Measurements from ENCODE around the gene TRDMT1. TPM values are rescaled to one million over a fixed set of nuclear protein-coding genes. Genes with fewer than 3 reads are reported as not detected.

The TRDMT1 gene
- total RNA-seq, 1 donor from 2014 or later, result 7.8 TPM

GRCh38 chr10:17232276-17232960 is 30.9 kb upstream of the TRDMT1 start:
- DNase-seq (ENCODE audit: extremely low read depth, low read depth, low spot score), result no peak

GRCh38 chr10:17231788-17232187 is 30.3 kb upstream of the TRDMT1 start:
- DNase-seq (ENCODE audit: extremely low read depth, low read depth, low spot score), result no peak

GRCh38 chr10:17229967-17230682 is 28.7 kb upstream of the TRDMT1 start:
- no peak for DNase-seq (ENCODE audit: extremely low read depth, low read depth, low spot score)

GRCh38 chr10:17229717-17229966 is 28.2 kb upstream of the TRDMT1 start:
- DNase-seq (ENCODE audit: extremely low read depth, low read depth, low spot score), result no peak

GRCh38 chr10:17229016-17229716 is 27.7 kb upstream of the TRDMT1 start:
- no peak for DNase-seq (ENCODE audit: extremely low read depth, low read depth, low spot score)

GRCh38 chr10:17228091-17229015 is 26.9 kb upstream of the TRDMT1 start, which contains the start of gene VIM:
VIM (plus strand) TSS chr10:17228241; CDS start chr10:17229423, 1,182 bp downstream.
- no peak for DNase-seq (ENCODE audit: extremely low read depth, low read depth, low spot score)

- no peak for DNase-seq (ENCODE audit: extremely low read depth, low read depth, low spot score)
Observed at GRCh38 chr10:17227367-17228090, 26.1 kb upstream of the TRDMT1 start.

- no peak for DNase-seq (ENCODE audit: extremely low read depth, low read depth, low spot score)
Observed at GRCh38 chr10:17226891-17227303, 25.4 kb upstream of the TRDMT1 start.

- DNase-seq (ENCODE audit: extremely low read depth, low read depth, low spot score), result no peak
Observed at GRCh38 chr10:17225808-17226207, 24.3 kb upstream of the TRDMT1 start.

- DNase-seq (ENCODE audit: extremely low read depth, low read depth, low spot score), result no peak
Observed at GRCh38 chr10:17222329-17222728, 20.9 kb upstream of the TRDMT1 start.

- no peak for DNase-seq (ENCODE audit: extremely low read depth, low read depth, low spot score)
Observed at GRCh38 chr10:17220652-17221100, 19.2 kb upstream of the TRDMT1 start.

- DNase-seq (ENCODE audit: extremely low read depth, low read depth, low spot score), result no peak
Observed at GRCh38 chr10:17219024-17219423, 17.6 kb upstream of the TRDMT1 start.

- DNase-seq (ENCODE audit: extremely low read depth, low read depth, low spot score), result no peak
Observed at GRCh38 chr10:17217631-17218232, 16.3 kb upstream of the TRDMT1 start.

GRCh38 chr10:17216901-17217395 is 15.5 kb upstream of the TRDMT1 start:
- no peak for DNase-seq (ENCODE audit: extremely low read depth, low read depth, low spot score)

- DNase-seq (ENCODE audit: extremely low read depth, low read depth, low spot score), result peak; percentile 100
Observed at GRCh38 chr10:17216217-17216900, 14.9 kb upstream of the TRDMT1 start.

- DNase-seq (ENCODE audit: extremely low read depth, low read depth, low spot score), result no peak
Observed at GRCh38 chr10:17215782-17216122, 14.3 kb upstream of the TRDMT1 start.

- DNase-seq (ENCODE audit: extremely low read depth, low read depth, low spot score), result no peak
Observed at GRCh38 chr10:17214971-17215781, 13.7 kb upstream of the TRDMT1 start.

GRCh38 chr10:17214526-17214925 is 13.1 kb upstream of the TRDMT1 start:
- DNase-seq (ENCODE audit: extremely low read depth, low read depth, low spot score), result no peak

All from glomerular endothelial cell (primary cell).